Measurements from ENCODE around the gene NCAM2.

DNA sequence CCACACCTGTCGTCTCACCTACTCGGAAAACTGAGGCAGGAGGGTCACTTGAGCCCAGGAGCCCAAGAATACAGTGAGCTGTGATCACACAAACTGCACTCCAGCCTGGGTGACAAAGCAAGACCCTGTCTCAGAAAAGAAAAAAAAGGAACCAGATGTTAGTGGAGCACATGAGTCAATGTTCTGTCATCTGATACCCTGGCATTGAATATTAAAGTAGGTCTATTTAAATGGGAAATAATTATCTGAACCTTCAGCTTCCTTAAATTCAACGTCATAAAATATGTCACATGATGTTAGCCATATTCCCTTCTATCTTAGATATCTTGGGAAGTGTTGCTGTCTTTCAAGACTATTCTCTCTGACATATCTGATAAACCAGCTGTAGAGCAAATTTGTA lies 47.3 kb downstream of the NCAM2 start:
- TF ChIP-seq, protein P1, sequence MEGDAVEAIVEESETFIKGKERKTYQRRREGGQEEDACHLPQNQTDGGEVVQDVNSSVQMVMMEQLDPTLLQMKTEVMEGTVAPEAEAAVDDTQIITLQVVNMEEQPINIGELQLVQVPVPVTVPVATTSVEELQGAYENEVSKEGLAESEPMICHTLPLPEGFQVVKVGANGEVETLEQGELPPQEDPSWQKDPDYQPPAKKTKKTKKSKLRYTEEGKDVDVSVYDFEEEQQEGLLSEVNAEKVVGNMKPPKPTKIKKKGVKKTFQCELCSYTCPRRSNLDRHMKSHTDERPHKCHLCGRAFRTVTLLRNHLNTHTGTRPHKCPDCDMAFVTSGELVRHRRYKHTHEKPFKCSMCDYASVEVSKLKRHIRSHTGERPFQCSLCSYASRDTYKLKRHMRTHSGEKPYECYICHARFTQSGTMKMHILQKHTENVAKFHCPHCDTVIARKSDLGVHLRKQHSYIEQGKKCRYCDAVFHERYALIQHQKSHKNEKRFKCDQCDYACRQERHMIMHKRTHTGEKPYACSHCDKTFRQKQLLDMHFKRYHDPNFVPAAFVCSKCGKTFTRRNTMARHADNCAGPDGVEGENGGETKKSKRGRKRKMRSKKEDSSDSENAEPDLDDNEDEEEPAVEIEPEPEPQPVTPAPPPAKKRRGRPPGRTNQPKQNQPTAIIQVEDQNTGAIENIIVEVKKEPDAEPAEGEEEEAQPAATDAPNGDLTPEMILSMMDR (IDR thresholded peaks at IDR 0.05): no peak
- TF ChIP-seq POLR2A (IDR thresholded peaks at IDR 0.05): no peak

Data from thyroid gland (tissue), 4 donors.